CD4-positive, CD25-positive, alpha-beta regulatory T cell (primary cell): ENCODE measurements around the gene CBLN3. TPM values are rescaled to one million over a fixed set of nuclear protein-coding genes. Genes with fewer than 3 reads are reported as not detected.
A peak's percentile ranks its signal among the peaks of the same experiment; 100 is the strongest.
"Not testable (repeated sequence)": the region's sequence is repeated elsewhere in the genome, so short reads cannot be mapped to it uniquely, and the experiment has no call there.

ENCODE experiments used
- ATAC-seq, 2 donors: fragments of 150-1000 bp; cut with Tn5 transposase; one replicate each; pipeline ENCODE4 v1.10.0; 2021; ENCODE audit warnings: low read depth in 2 of 2, moderate number of reproducible peaks in 2 of 2, moderate library complexity in 1 of 2
- DNase-seq, 3 donors: peaks; one replicate each; pipeline versions ENCODE4 v3.0.0 to v3.0.0-alpha.2; 2012 to 2022; ENCODE audit warnings: mixed read lengths in 1 of 3
- H3K27ac ChIP-seq: one replicate; pipeline ENCODE4 v1.7.0; 2013; ENCODE audit warnings: mild to moderate bottlenecking, low read length; ENCODE audit not compliant: insufficient read depth, poor library complexity, severe bottlenecking
- H3K27me3 ChIP-seq: one replicate; pipeline ENCODE4 v1.7.0; 2013; ENCODE audit warnings: low read length; ENCODE audit not compliant: control insufficient read depth, insufficient read depth
- H3K36me3 ChIP-seq: one replicate; pipeline ENCODE4 v1.7.0; 2013; ENCODE audit warnings: mild to moderate bottlenecking, low read length, moderate library complexity; ENCODE audit not compliant: control insufficient read depth, insufficient read depth
- H3K4me1 ChIP-seq: 2 replicates; pipeline ENCODE4 v1.7.0; 2013; ENCODE audit warnings: mild to moderate bottlenecking, low read length; ENCODE audit not compliant: insufficient read depth, control insufficient read depth, poor library complexity, severe bottlenecking
- H3K4me3 ChIP-seq: one replicate; pipeline ENCODE4 v1.7.0; 2013; ENCODE audit warnings: low read depth, mild to moderate bottlenecking, low read length, moderate library complexity
- H3K9me3 ChIP-seq, 2 experiments: 1 replicate in 1 of 2; 2 replicates in 1 of 2; pipeline ENCODE4 v1.7.0; 2013; ENCODE audit warnings: low read length in 2 of 2, mild to moderate bottlenecking in 1 of 2, moderate library complexity in 1 of 2; ENCODE audit not compliant: control insufficient read depth in 2 of 2
- H3K27ac Mint-ChIP-seq, 3 donors: one replicate each; pipeline ENCODE4 v1.8.0; 2020 to 2022; ENCODE audit warnings: mild to moderate bottlenecking in 3 of 3, mixed read lengths in 3 of 3, moderate library complexity in 2 of 3
- H3K27me3 Mint-ChIP-seq: one replicate; pipeline ENCODE4 v1.8.0; 2022; ENCODE audit warnings: mild to moderate bottlenecking, mixed read lengths
- H3K36me3 Mint-ChIP-seq: one replicate; pipeline ENCODE4 v1.8.0; 2020; ENCODE audit warnings: mixed read lengths
- H3K4me1 Mint-ChIP-seq, 4 donors: one replicate each; pipeline ENCODE4 v1.8.0; 2020 to 2022; ENCODE audit warnings: mixed read lengths in 4 of 4, mild to moderate bottlenecking in 1 of 4
- H3K4me3 Mint-ChIP-seq, 4 donors: one replicate each; pipeline ENCODE4 v1.8.0; 2020 to 2022; ENCODE audit warnings: mild to moderate bottlenecking in 4 of 4, mixed read lengths in 4 of 4, moderate library complexity in 3 of 4
- H3K9me3 Mint-ChIP-seq, 7 donors: one replicate each; pipeline ENCODE4 v1.8.0; 2020 to 2022; ENCODE audit warnings: mixed read lengths in 7 of 7, mild to moderate bottlenecking in 3 of 7, moderate library complexity in 2 of 7
- polyA plus RNA-seq, 4 donors: library from polyadenylated mRNA; unstranded; fragments of 300-500 nt; fragmentation: Illumina TruSeq; gene quantifications; one replicate each; pipeline ENCODE4 v1.2.3, GENCODE V29; 2021
- total RNA-seq: library from RNA; stranded (reverse); gene quantifications from one replicate; pipeline ENCODE4 v1.2.3, GENCODE V29; 2022

Gene CBLN3
- total and polyA plus RNA-seq, 5 donors from 2014 or later, result 0.10 to 3.2 (median 0.11) TPM

- Histone ChIP-seq H3K27ac (no peak overlapping the region), H3K27me3 (peaks cover 7% of the 10 kb centered on the region), H3K9me3 (no peaks in the 10 kb centered on the region), H3K4me1 (no peaks in the 10 kb centered on the region), H3K4me3 (no peak overlapping the region), H3K36me3 (no peaks in the 10 kb centered on the region)
- ATAC-seq (no peak), DNase-seq (no peak)
- Mint-ChIP-seq H3K27me3 (peaks cover 40% of the 10 kb centered on the region), H3K9me3 (peaks cover 0 to 1% (median 0%) of the 10 kb centered on the region in 7 donors), H3K36me3 (no peaks in the 10 kb centered on the region), H3K4me3 (no peak overlapping the region), H3K4me1 (peaks cover 0 to 4% (median 0%) of the 10 kb centered on the region in 4 donors), H3K27ac (no peak overlapping the region)
These were observed 40.8 kb downstream of the CBLN3 start for GRCh38 chr14:24388474-24389179.

DNA sequence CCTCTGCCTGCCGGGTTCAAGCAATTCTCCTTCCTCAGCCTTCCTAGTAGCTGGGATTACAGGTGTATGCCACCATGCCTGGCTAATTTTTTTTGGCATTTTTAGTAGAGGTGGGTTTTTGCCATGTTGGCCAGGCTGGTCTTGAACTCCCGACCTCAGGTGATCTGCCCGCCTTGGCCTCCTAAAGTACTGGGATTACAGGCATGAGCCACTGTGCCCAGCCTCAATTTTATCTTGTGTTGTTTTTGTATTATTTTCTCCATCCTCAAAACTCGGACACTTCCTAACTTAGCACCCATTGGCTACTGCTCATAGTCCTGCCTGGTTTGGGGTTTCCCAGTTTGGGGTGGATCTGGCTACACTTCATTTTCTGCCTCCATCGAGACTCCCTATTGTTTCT is 41.9 kb downstream of the CBLN3 start:
- peaks cover 10% of the 10 kb centered on the region for H3K27me3 ChIP-seq
- not testable (repeated sequence) for DNase-seq, ATAC-seq, H3K36me3 ChIP-seq, H3K9me3 Mint-ChIP-seq, H3K4me3 ChIP-seq, H3K9me3 ChIP-seq, H3K27ac ChIP-seq, H3K4me3 Mint-ChIP-seq, H3K27ac Mint-ChIP-seq, H3K4me1 ChIP-seq, H3K36me3 Mint-ChIP-seq, H3K4me1 Mint-ChIP-seq
- peaks cover 40% of the 10 kb centered on the region for H3K27me3 Mint-ChIP-seq

- Mint-ChIP-seq H3K36me3 (no peaks in the 10 kb centered on the region), H3K27ac (no peak overlapping the region), H3K4me3 (no peak overlapping the region), H3K4me1 (peaks cover 0 to 4% (median 0%) of the 10 kb centered on the region in 4 donors), H3K9me3 (peaks cover 0 to 1% (median 0%) of the 10 kb centered on the region in 7 donors), H3K27me3 (peaks cover 35% of the 10 kb centered on the region)
- H3K27ac ChIP-seq, result no peak overlapping the region
- peaks cover 10% of the 10 kb centered on the region for H3K27me3 ChIP-seq
- no peak for ATAC-seq
- no peaks in the 10 kb centered on the region for H3K36me3 ChIP-seq
- H3K4me3 ChIP-seq, result no peak overlapping the region
- no peak for DNase-seq
- H3K4me1 ChIP-seq, result no peaks in the 10 kb centered on the region
- no peaks in the 10 kb centered on the region for H3K9me3 ChIP-seq
These were observed 42.5 kb downstream of the CBLN3 start for GRCh38 chr14:24387009-24387345.

DNA sequence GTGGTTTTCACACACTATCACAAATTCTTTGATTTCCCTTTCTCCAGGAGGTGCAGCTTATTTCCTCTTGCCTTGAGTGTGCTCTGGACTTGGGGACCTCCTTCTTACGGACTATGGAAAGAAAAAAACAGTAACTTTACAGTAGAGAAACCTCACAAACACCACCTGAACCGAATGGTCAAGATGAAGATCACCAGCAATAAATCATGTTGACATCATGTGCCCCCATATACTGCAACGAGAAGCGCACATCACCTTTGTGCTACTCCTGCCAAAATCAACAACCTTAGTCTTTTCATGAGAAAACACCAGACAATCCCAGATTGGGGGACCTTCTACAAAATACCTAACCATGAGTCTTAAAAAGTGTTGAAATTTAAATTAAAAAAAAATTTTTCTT is 43.9 kb downstream of the CBLN3 start:
- H3K27me3 Mint-ChIP-seq, result peaks cover 26% of the 10 kb centered on the region

DNA sequence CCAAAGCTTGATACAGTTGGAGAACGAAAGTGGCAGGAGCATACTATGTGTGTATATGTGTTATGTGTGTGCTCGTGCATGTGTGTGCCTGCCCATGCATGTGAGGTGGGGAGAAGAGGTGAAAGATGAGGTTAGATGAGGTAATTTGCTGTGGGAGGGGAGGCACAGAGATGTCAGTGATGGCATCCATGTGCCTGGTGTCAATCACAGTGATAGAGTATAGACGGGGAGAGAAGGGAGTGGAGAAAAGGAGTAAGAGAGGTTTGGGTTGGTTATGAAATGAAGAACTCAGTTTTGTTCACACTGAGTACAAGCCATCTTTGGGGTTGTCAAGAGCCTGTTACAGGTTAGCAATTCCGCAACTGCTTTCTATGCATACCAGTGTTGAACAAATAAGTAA is 45.3 kb downstream of the CBLN3 start:
- ATAC-seq (no peak), DNase-seq (no peak)
- Mint-ChIP-seq H3K4me3 (no peak overlapping the region), H3K9me3 (peaks cover 0 to 1% (median 0%) of the 10 kb centered on the region in 7 donors), H3K36me3 (no peaks in the 10 kb centered on the region), H3K27me3 (peaks cover 23% of the 10 kb centered on the region), H3K27ac (no peak overlapping the region), H3K4me1 (peaks cover 0 to 4% (median 0%) of the 10 kb centered on the region in 4 donors)
- Histone ChIP-seq H3K36me3 (no peaks in the 10 kb centered on the region), H3K4me3 (no peak overlapping the region), H3K27ac (no peak overlapping the region), H3K4me1 (no peaks in the 10 kb centered on the region), H3K27me3 (peaks cover 8% of the 10 kb centered on the region), H3K9me3 (no peaks in the 10 kb centered on the region)

More for the DNA sequence above, 43.9 kb downstream of the CBLN3 start:
- no peak overlapping the region for H3K27ac ChIP-seq
- H3K4me1 ChIP-seq, result no peaks in the 10 kb centered on the region
- H3K27me3 ChIP-seq, result peaks cover 10% of the 10 kb centered on the region
- H3K36me3 Mint-ChIP-seq, result no peaks in the 10 kb centered on the region
- H3K4me3 Mint-ChIP-seq, result no peak overlapping the region
- no peaks in the 10 kb centered on the region for H3K36me3 ChIP-seq
- DNase-seq (no peak), ATAC-seq (no peak)
- no peaks in the 10 kb centered on the region for H3K9me3 ChIP-seq
- H3K4me1 Mint-ChIP-seq, result peaks cover 0 to 4% (median 0%) of the 10 kb centered on the region in 4 donors
- no peak overlapping the region for H3K4me3 ChIP-seq
- H3K27ac Mint-ChIP-seq, result no peak overlapping the region
- H3K9me3 Mint-ChIP-seq, result peaks cover 0 to 1% (median 0%) of the 10 kb centered on the region in 7 donors

DNA sequence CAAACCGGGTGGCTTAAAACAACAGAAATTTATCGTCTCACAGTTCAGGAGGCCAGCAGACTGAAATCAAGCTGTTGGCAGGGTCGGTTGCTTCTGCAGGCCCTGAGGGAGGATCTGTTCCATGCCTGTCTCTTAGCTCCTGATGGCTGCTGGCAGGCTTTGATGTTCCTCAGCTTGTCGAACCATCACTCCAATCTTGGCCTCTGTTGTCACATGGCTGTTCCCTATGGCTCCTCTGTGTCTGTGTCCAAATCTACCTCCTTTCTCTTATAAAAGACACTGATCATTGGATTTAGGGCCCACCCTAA is 47.5 kb downstream of the CBLN3 start:
- Histone ChIP-seq H3K36me3 (no peaks in the 10 kb centered on the region), H3K4me3 (no peak overlapping the region), H3K4me1 (no peaks in the 10 kb centered on the region), H3K27me3 (peaks cover 7% of the 10 kb centered on the region), H3K27ac (no peak overlapping the region), H3K9me3 (no peaks in the 10 kb centered on the region)
- H3K36me3 Mint-ChIP-seq, result no peaks in the 10 kb centered on the region
- ATAC-seq (no peak), DNase-seq (no peak)
- peaks cover 14% of the 10 kb centered on the region for H3K27me3 Mint-ChIP-seq
- H3K4me3 Mint-ChIP-seq, result no peak overlapping the region
- H3K4me1 Mint-ChIP-seq, result no peaks in the 10 kb centered on the region
- H3K9me3 Mint-ChIP-seq, result peaks cover 0 to 1% (median 0%) of the 10 kb centered on the region in 7 donors
- no peak overlapping the region for H3K27ac Mint-ChIP-seq

DNA sequence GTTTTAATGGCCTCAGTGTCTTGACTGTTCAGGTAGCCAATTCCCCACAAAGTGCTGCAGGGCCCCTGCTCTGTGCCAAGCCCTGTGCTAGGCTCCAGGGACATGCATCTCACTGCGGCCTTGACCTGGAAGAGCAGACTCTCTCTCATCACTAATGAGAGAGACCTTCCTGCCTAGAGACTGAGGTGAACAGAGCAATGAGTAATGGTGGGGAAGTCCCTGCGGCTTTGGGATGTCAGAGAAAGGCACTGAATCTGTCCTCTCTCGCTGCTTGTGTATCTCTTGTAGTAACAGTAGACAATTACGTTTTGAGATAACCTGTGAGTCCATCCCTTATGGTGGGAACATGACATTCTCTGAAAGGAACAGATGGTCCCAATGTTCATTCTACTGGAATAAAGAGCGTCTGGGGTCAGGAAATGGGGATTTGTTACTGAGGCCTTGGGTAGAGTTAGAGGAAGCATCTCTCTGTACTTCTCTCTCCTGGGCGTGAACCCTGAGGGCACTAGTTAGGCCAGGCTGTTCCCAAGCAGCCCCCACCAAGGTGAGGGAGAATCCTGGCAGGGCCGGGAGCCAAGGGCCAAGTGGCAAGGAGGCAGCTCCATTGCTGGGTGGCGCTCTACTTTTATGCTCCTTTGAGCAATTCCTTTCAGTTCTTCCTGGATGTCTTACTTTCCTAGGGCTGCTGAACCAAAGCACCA is 48.0 kb downstream of the CBLN3 start:
- DNase-seq (no peak), ATAC-seq (peak; percentile 48 to 58)
- H3K4me1 ChIP-seq, result no peaks in the 10 kb centered on the region
- H3K9me3 ChIP-seq, result no peaks in the 10 kb centered on the region
- H3K4me1 Mint-ChIP-seq, result no peaks in the 10 kb centered on the region
- no peak overlapping the region for H3K4me3 Mint-ChIP-seq
- peaks cover 15% of the 10 kb centered on the region for H3K27me3 Mint-ChIP-seq
- H3K9me3 Mint-ChIP-seq, result peaks cover 0 to 1% (median 0%) of the 10 kb centered on the region in 7 donors
- H3K36me3 ChIP-seq, result no peaks in the 10 kb centered on the region
- H3K4me3 ChIP-seq, result no peak overlapping the region
- H3K36me3 Mint-ChIP-seq, result no peaks in the 10 kb centered on the region
- peaks cover 7% of the 10 kb centered on the region for H3K27me3 ChIP-seq
- H3K27ac ChIP-seq, result no peak overlapping the region
- no peak overlapping the region for H3K27ac Mint-ChIP-seq
